Measurements from ENCODE around the gene DLG5. TPM values are rescaled to one million over a fixed set of nuclear protein-coding genes. Genes with fewer than 3 reads are reported as not detected.

Gene DLG5
- polyA plus RNA-seq, 3 donors = 0.14 to 0.77 TPM; not detected in 1

- Mint-ChIP-seq H3K36me3 (no peaks in the 10 kb centered on the region), H3K4me1 (no peaks in the 10 kb centered on the region), H3K9me3 (peaks cover 3 to 8% (median 6%) of the 10 kb centered on the region in 7 donors), H3K27me3 (ENCODE audit: low read depth in 3 of 3) (peaks cover 2 to 6% (median 5%) of the 10 kb centered on the region in 3 donors), H3K4me3 (no peak overlapping the region), H3K27ac (no peak overlapping the region)
- 90% methylated on average over 5 of the region's 7 CpGs for WGBS (ENCODE audit: insufficient coverage)
- Histone ChIP-seq H3K4me2 (replicated peaks; ENCODE audit: extremely low read depth, low read length, poor library complexity, severe bottlenecking) (no peak overlapping the region), H3K27ac (ENCODE audit: low read depth in 1 of 2, low read length in 2 of 2) (no peak overlapping the region), H2AFZ (ENCODE audit: insufficient read depth, low read depth, low read length, poor library complexity, severe bottlenecking) (no peak overlapping the region), H3K79me2 (ENCODE audit: insufficient read depth, low read length) (no peaks in the 10 kb centered on the region), H3K27me3 (ENCODE audit: control insufficient read depth in 2 of 2, insufficient read depth in 2 of 2, low read length in 2 of 2) (no peaks in the 10 kb centered on the region), H4K20me1 (ENCODE audit: insufficient read depth, low read length) (no peaks in the 10 kb centered on the region), H3K4me3 (replicated peaks in 1 of 3; ENCODE audit: low read depth in 2 of 3, low read length in 3 of 3) (no peak overlapping the region), H3K9me3 (replicated peaks in 1 of 2; ENCODE audit: control insufficient read depth in 1 of 2, insufficient read depth in 1 of 2, low read length in 2 of 2) (peaks cover under 1 to 11% of the 10 kb centered on the region in 2 donors), H3K9ac (ENCODE audit: insufficient read depth, low read length, poor library complexity, severe bottlenecking) (no peak overlapping the region), H3K36me3 (replicated peaks in 1 of 2; ENCODE audit: control insufficient read depth in 1 of 2, insufficient read depth in 2 of 2, low read length in 2 of 2) (no peaks in the 10 kb centered on the region), H3K4me1 (ENCODE audit: control insufficient read depth in 1 of 2, insufficient read depth in 2 of 2, low read length in 2 of 2) (no peaks in the 10 kb centered on the region)
- TF ChIP-seq CTCF (IDR thresholded peaks at IDR 0.05) = no peak
- DNase-seq = no peak
- intact Hi-C loops (cut with micrococcal nuclease) = no loop called here
These were observed 155.7 kb downstream of the DLG5 start for GRCh38 chr10:77770868-77771175.

DNA sequence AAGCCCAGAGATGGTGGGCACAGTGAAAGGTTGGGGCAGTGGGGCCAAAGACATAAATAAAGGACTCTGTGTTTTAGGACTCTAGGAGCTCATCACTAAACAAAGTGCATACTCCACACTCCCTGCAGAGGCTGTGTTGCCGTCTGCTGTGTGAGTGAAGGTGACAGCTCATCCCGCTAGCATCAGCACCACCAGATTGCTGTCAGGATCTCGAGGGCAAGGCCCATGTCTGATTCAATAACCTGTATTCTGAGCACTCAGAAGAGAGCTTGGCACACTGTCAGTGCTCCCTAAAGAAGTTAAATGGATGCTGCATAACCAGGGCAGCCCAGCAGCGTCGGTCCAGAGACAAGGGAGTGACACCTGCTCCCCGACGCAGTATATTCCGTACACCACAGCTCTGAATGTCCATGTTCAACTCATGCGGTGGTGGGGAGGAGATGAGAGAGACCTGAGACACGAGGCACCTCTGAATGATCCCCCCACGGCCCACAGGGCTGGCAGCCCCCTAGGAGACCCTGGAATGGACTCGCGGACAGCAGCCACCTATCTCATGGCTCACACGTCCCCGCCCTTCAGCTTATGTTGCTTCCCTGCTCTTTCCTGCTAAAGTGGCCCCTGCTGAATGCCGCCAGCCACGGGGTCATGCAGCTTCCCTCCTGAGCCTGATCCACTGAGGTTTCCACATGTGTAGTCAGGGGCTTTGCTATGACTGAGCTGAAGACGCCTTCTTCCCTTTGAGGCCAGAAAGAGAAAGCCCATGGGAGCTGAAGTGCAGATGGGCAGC, 156.3 kb downstream of the DLG5 start:
- Histone ChIP-seq H3K4me1 (ENCODE audit: control insufficient read depth in 1 of 2, insufficient read depth in 2 of 2, low read length in 2 of 2) (no peaks in the 10 kb centered on the region), H3K27ac (ENCODE audit: low read depth in 1 of 2, low read length in 2 of 2) (no peak overlapping the region), H4K20me1 (ENCODE audit: insufficient read depth, low read length) (no peaks in the 10 kb centered on the region), H3K9me3 (replicated peaks in 1 of 2; ENCODE audit: control insufficient read depth in 1 of 2, insufficient read depth in 1 of 2, low read length in 2 of 2) (peaks cover 0 to 6% of the 10 kb centered on the region in 2 donors), H2AFZ (ENCODE audit: insufficient read depth, low read depth, low read length, poor library complexity, severe bottlenecking) (no peak overlapping the region), H3K36me3 (replicated peaks in 1 of 2; ENCODE audit: control insufficient read depth in 1 of 2, insufficient read depth in 2 of 2, low read length in 2 of 2) (no peaks in the 10 kb centered on the region), H3K4me2 (replicated peaks; ENCODE audit: extremely low read depth, low read length, poor library complexity, severe bottlenecking) (no peak overlapping the region), H3K79me2 (ENCODE audit: insufficient read depth, low read length) (no peaks in the 10 kb centered on the region), H3K4me3 (replicated peaks in 1 of 3; ENCODE audit: low read depth in 2 of 3, low read length in 3 of 3) (no peak overlapping the region), H3K9ac (ENCODE audit: insufficient read depth, low read length, poor library complexity, severe bottlenecking) (no peak overlapping the region), H3K27me3 (ENCODE audit: control insufficient read depth in 2 of 2, insufficient read depth in 2 of 2, low read length in 2 of 2) (no peaks in the 10 kb centered on the region)
- intact Hi-C loops (cut with micrococcal nuclease) = no loop called here
- peaks cover 0 to 5% (median 2%) of the 10 kb centered on the region in 7 donors for H3K9me3 Mint-ChIP-seq
- WGBS (ENCODE audit: insufficient coverage) = 85% methylated on average over 14 of the region's 18 CpGs
- TF ChIP-seq CTCF (IDR thresholded peaks at IDR 0.05) = no peak
- H3K27ac Mint-ChIP-seq = peak overlapping the region in 1 of 7 donors; percentile 5
- no peaks in the 10 kb centered on the region for H3K36me3 Mint-ChIP-seq
- DNase-seq = no peak
- no peak overlapping the region for H3K4me3 Mint-ChIP-seq
- peaks cover 3 to 4% (median 3%) of the 10 kb centered on the region in 3 donors for H3K27me3 Mint-ChIP-seq (ENCODE audit: low read depth in 3 of 3)
- no peaks in the 10 kb centered on the region for H3K4me1 Mint-ChIP-seq

Data from CD14-positive monocyte (primary cell).